ENCODE data around the gene AGBL4. TPM values are rescaled to one million over a fixed set of nuclear protein-coding genes. Genes with fewer than 3 reads are reported as not detected.

Gene AGBL4
- total and polyA plus RNA-seq, 7 donors: 0.09 to 0.36 (median 0.16) TPM; not detected in 4

GRCh38 chr1:49606082-49606481 lies 417.7 kb downstream of the AGBL4 start:
- TF ChIP-seq CTCF (IDR thresholded peaks at IDR 0.05) (no peak), POLR2A (IDR thresholded peaks at IDR 0.05) (no peak), EP300 (IDR thresholded peaks at IDR 0.05) (no peak), POLR2AphosphoS5 (IDR thresholded peaks at IDR 0.05) (no peak)
- Histone ChIP-seq H3K27me3 (no peaks in the 10 kb centered on the region), H3K4me3 (no peak overlapping the region), H3K27ac (no peak overlapping the region), H3K9me3 (no peaks in the 10 kb centered on the region), H3K36me3 (no peaks in the 10 kb centered on the region), H3K4me1 (no peaks in the 10 kb centered on the region)
- DNase-seq: no peak
- WGBS, 2 donors: 79 to 84% methylated on average over 5 of the region's 5 CpGs
- intact Hi-C loops (cut with DNase I): no loop called here

- Histone ChIP-seq H3K4me3 (no peak overlapping the region), H3K9me3 (peaks cover 0 to 3% (median 0%) of the 10 kb centered on the region in 4 donors), H3K27ac (no peak overlapping the region), H3K4me1 (no peaks in the 10 kb centered on the region), H3K36me3 (no peaks in the 10 kb centered on the region), H3K27me3 (no peaks in the 10 kb centered on the region)
- intact Hi-C loops (cut with DNase I): no loop called here
- DNase-seq: no peak
- no peak for TF ChIP-seq POLR2A (IDR thresholded peaks at IDR 0.05)
- no peak for TF ChIP-seq POLR2AphosphoS5 (IDR thresholded peaks at IDR 0.05)
- TF ChIP-seq CTCF (IDR thresholded peaks at IDR 0.05): no peak
Measured at GRCh38 chr1:49597436-49597835, 426.3 kb downstream of the AGBL4 start.

GRCh38 chr1:49576327-49576901 lies 447.3 kb downstream of the AGBL4 start:
- Histone ChIP-seq H3K27ac (no peak overlapping the region), H3K9me3 (peaks cover 0 to 20% (median 13%) of the 10 kb centered on the region in 4 donors), H3K4me3 (no peak overlapping the region), H3K36me3 (no peaks in the 10 kb centered on the region), H3K4me1 (no peaks in the 10 kb centered on the region), H3K27me3 (no peaks in the 10 kb centered on the region)
- whole genome bisulfite sequencing, 2 donors: 80 to 88% methylated on average over 3 of the region's 3 CpGs
- intact Hi-C loops (cut with DNase I): no loop called here
- no peak for TF ChIP-seq CTCF (IDR thresholded peaks at IDR 0.05)
- no peak for TF ChIP-seq POLR2A (IDR thresholded peaks at IDR 0.05)
- no peak for TF ChIP-seq POLR2AphosphoS5 (IDR thresholded peaks at IDR 0.05)
- TF ChIP-seq EP300 (IDR thresholded peaks at IDR 0.05): no peak
- no peak for DNase-seq

- peaks cover 0 to 6% (median 0%) of the 10 kb centered on the region in 4 donors for H3K9me3 ChIP-seq
- 93 to 94% methylated on average over 30 of the region's 30 CpGs for WGBS, 2 donors
- no peaks in the 10 kb centered on the region for H3K36me3 ChIP-seq
- H3K4me3 ChIP-seq: no peak overlapping the region
- H3K4me1 ChIP-seq: no peaks in the 10 kb centered on the region
- no peak overlapping the region for H3K27ac ChIP-seq
- DNase-seq: no peak
- intact Hi-C loops (cut with DNase I): no loop called here
- no peak for TF ChIP-seq CTCF (IDR thresholded peaks at IDR 0.05)
- no peak for TF ChIP-seq POLR2A (IDR thresholded peaks at IDR 0.05)
- TF ChIP-seq POLR2AphosphoS5 (IDR thresholded peaks at IDR 0.05): no peak
- TF ChIP-seq EP300 (IDR thresholded peaks at IDR 0.05): no peak
- H3K27me3 ChIP-seq: no peaks in the 10 kb centered on the region
Measured at GRCh38 chr1:49556676-49557234, 467.0 kb downstream of the AGBL4 start.

- Histone ChIP-seq H3K36me3 (no peaks in the 10 kb centered on the region), H3K27ac (no peak overlapping the region), H3K4me1 (no peaks in the 10 kb centered on the region), H3K9me3 (peaks cover 0 to 4% (median 0%) of the 10 kb centered on the region in 4 donors), H3K4me3 (no peak overlapping the region), H3K27me3 (no peaks in the 10 kb centered on the region)
- intact Hi-C loops (cut with DNase I): no loop called here
- 85 to 87% methylated on average over 5 of the region's 5 CpGs for WGBS, 2 donors
- no peak for DNase-seq
- TF ChIP-seq POLR2AphosphoS5 (IDR thresholded peaks at IDR 0.05) (no peak), EP300 (IDR thresholded peaks at IDR 0.05) (no peak), POLR2A (IDR thresholded peaks at IDR 0.05) (no peak), CTCF (IDR thresholded peaks at IDR 0.05) (no peak)
Measured at GRCh38 chr1:49552101-49552500, 471.7 kb downstream of the AGBL4 start.
